HepG2 (cell line): ENCODE data around the gene GPBAR1. TPM values are rescaled to one million over a fixed set of nuclear protein-coding genes. Genes with fewer than 3 reads are reported as not detected.

Source experiments
- CCAR2 ChIP-seq: fragments of 200-400 bp; formaldehyde crosslinking; optimal IDR thresholded peaks from 2 replicates; pipeline ENCODE3; 2018; ENCODE audit warnings: low read depth, mild to moderate bottlenecking, low read length, moderate library complexity
- DDIT3 ChIP-seq: sonication (generic); formaldehyde crosslinking; IDR thresholded peaks from 2 replicates; pipeline ENCODE4 v1.4.0; 2020; ENCODE audit warnings: mild to moderate bottlenecking, missing genetic modification reagents
- DZIP1 ChIP-seq: sonication (generic); formaldehyde crosslinking; IDR thresholded peaks from 2 replicates; pipeline ENCODE4 v1.5.0; 2020; ENCODE audit warnings: mild to moderate bottlenecking, missing genetic modification reagents
- ELF1 ChIP-seq: sonication (generic); formaldehyde crosslinking; IDR thresholded peaks from 2 replicates; pipeline ENCODE4 v1.4.0; 2020; ENCODE audit warnings: missing genetic modification reagents
- EP300 ChIP-seq, 3 experiments: sonication (generic) in 1 of 3; formaldehyde crosslinking in 1 of 3; IDR thresholded peaks; 2 replicates each; pipeline versions ENCODE4 v1.5.1 to v1.6.1; 2011 to 2020; ENCODE audit warnings: low read depth in 2 of 3, low read length in 2 of 3, borderline replicate concordance in 1 of 3, improper control_type of control experiment in 1 of 3, mild to moderate bottlenecking in 1 of 3, missing genetic modification reagents in 1 of 3, moderate library complexity in 1 of 3
- ETV5 ChIP-seq: IDR thresholded peaks from 2 replicates; pipeline ENCODE4 v1.6.1; 2018; ENCODE audit warnings: missing biosample characterization, missing genetic modification reagents, inconsistent platforms, borderline replicate concordance
- FOXA3 ChIP-seq: IDR thresholded peaks from 2 replicates; pipeline ENCODE4 v1.6.1; 2016; ENCODE audit warnings: missing genetic modification reagents, missing compliant biosample characterization
- MAF1 ChIP-seq: sonication (generic); formaldehyde crosslinking; IDR thresholded peaks from 2 replicates; pipeline ENCODE4 v1.5.0; 2020; ENCODE audit warnings: missing genetic modification reagents, borderline replicate concordance
- RCOR2 ChIP-seq: IDR thresholded peaks from 2 replicates; pipeline ENCODE4 v1.6.1; 2016; ENCODE audit warnings: missing biosample characterization, missing genetic modification reagents
- YEATS2 ChIP-seq: sonication (generic); formaldehyde crosslinking; IDR thresholded peaks from 2 replicates; pipeline ENCODE4 v1.4.0; 2020; ENCODE audit warnings: missing genetic modification reagents, borderline replicate concordance
- ZNF10 ChIP-seq: sonication (generic); formaldehyde crosslinking; IDR thresholded peaks from 2 replicates; pipeline ENCODE4 v1.4.0; 2020; ENCODE audit warnings: mild to moderate bottlenecking, low read depth, missing genetic modification reagents, borderline replicate concordance
- ZNF160 ChIP-seq: sonication (generic); formaldehyde crosslinking; IDR thresholded peaks from 2 replicates; pipeline ENCODE4 v1.8.0; 2022; ENCODE audit warnings: mild to moderate bottlenecking, inconsistent platforms, missing genetic modification reagents
- ZNF17 ChIP-seq: sonication (generic); formaldehyde crosslinking; IDR thresholded peaks from 2 replicates; pipeline ENCODE4 v1.5.0; 2020; ENCODE audit warnings: mild to moderate bottlenecking, missing genetic modification reagents
- ZNF317 ChIP-seq: sonication (generic); formaldehyde crosslinking; IDR thresholded peaks from 2 replicates; pipeline ENCODE4 v1.5.0; 2020; ENCODE audit warnings: mild to moderate bottlenecking, missing genetic modification reagents
- ZNF562 ChIP-seq: sonication (generic); formaldehyde crosslinking; IDR thresholded peaks from 2 replicates; pipeline ENCODE4 v1.8.0; 2022; ENCODE audit warnings: missing genetic modification reagents, borderline replicate concordance
- ZNF709 ChIP-seq: sonication (generic); formaldehyde crosslinking; IDR thresholded peaks from 2 replicates; pipeline ENCODE4 v1.5.0; 2020; ENCODE audit warnings: mild to moderate bottlenecking, missing genetic modification reagents
- ZNF75D ChIP-seq: sonication (generic); formaldehyde crosslinking; IDR thresholded peaks from 2 replicates; pipeline ENCODE4 v1.8.1; 2023; ENCODE audit warnings: missing genetic modification reagents, mild to moderate bottlenecking, borderline replicate concordance
- ZNF800 ChIP-seq: sonication (generic); formaldehyde crosslinking; IDR thresholded peaks from 2 replicates; pipeline ENCODE4 v1.4.0; 2020; ENCODE audit warnings: missing genetic modification reagents
- polyA plus RNA-seq, 8 experiments: library from polyadenylated mRNA; depleted of rRNA in 3 of 8; stranded (reverse) in 7 of 8; unstranded in 1 of 8; fragments of >200 nt; fragmentation: Illumina TruSeq in 4 of 8; extraction: Trizol in 4 of 8; gene quantifications; 2 replicates each; pipeline versions ENCODE4 v1.2.1 to v1.2.3, GENCODE V29; 2011 to 2016; ENCODE audit warnings: low read depth in 4 of 8, missing spikeins in 1 of 8, mixed read lengths in 1 of 8; ENCODE audit not compliant: insufficient read depth in 1 of 8
- total RNA-seq, 5 experiments: library from RNA; depleted of rRNA; stranded (reverse); fragments of >200 nt; fragmentation: Illumina TruSeq; extraction: Trizol; gene quantifications; 2 replicates each; pipeline ENCODE4 v1.2.3, GENCODE V29; 2016; ENCODE audit warnings: low read depth in 1 of 5

The GPBAR1 gene
- total and polyA plus RNA-seq, 2 of the 13 experiments (the other 11 are each of a cell fraction or from before 2014, with no cell fraction given): 0.05 to 0.09 TPM

GRCh38 chr2:218301176-218301819 is 40.5 kb downstream of the GPBAR1 start (continued):
- TF ChIP-seq ZNF17 (CRISPR knock-in tag) (no peak), MAF1 (CRISPR knock-in tag) (0 out of 2 replicates have a peak, but pooled peaks have one; percentile 33), YEATS2 (CRISPR knock-in tag) (peak; percentile 71; the same call in 1 of the 2 replicates), ZNF10 (CRISPR knock-in tag) (no peak), ZNF562 (CRISPR knock-in tag) (no peak), ZNF317 (CRISPR knock-in tag) (peak; percentile 50; the same call in 1 of the 2 replicates), FOXA3 (CRISPR knock-in tag) (peak; percentile 69; the same call in 1 of the 2 replicates), EP300 (IDR thresholded peaks at IDR 0.05; ENCODE audit: low read depth in 2 of 2, low read length in 2 of 2) (no peak), EP300 (CRISPR knock-in tag; IDR thresholded peaks at IDR 0.05; ENCODE audit: borderline replicate concordance) (0 out of 2 replicates have a peak, but pooled peaks have one; percentile 46), ELF1 (CRISPR knock-in tag) (peak; percentile 63), DDIT3 (CRISPR knock-in tag) (no peak), ZNF160 (CRISPR knock-in tag) (no peak), DZIP1 (CRISPR knock-in tag) (no peak), ZNF709 (CRISPR knock-in tag) (no peak), ZNF75D (no peak), CCAR2 (no peak), RCOR2 (CRISPR knock-in tag) (peak; percentile 96), ZNF800 (CRISPR knock-in tag) (peak; percentile 55; the same call in 1 of the 2 replicates), ETV5 (CRISPR knock-in tag) (peak; percentile 62; the same call in 1 of the 2 replicates)
